Bronchial smooth muscle cell (primary cell): ENCODE data around the gene RPS6KA5. TPM values are rescaled to one million over a fixed set of nuclear protein-coding genes. Genes with fewer than 3 reads are reported as not detected.

Experiments
- total RNA-seq: library from RNA; depleted of rRNA; stranded (reverse); fragments of >200 nt; gene quantifications from 2 replicates; pipeline ENCODE4 v1.2.1, GENCODE V29; 2014

RPS6KA5 gene
- total RNA-seq = 1.9 and 3.4 TPM in 2 replicates

GRCh38 chr14:91060351-91061055, at the start of gene RPS6KA5:
TSS of gene RPS6KA5 (minus strand) at chr14:91060641. CDS start at chr14:91060434, 207 bp downstream.

GRCh38 chr14:90815822-90816662, 244.4 kb downstream of the RPS6KA5 start, which contains the start of gene TTC7B:
TSS of gene TTC7B (minus strand) at chr14:90816430. CDS start at chr14:90816295, 135 bp downstream.

Other genes with a start within 250 kb of the RPS6KA5 start
- 13.1 and 13.2 TPM in 2 replicates for gene TTC7B, start 244.2 kb downstream of the RPS6KA5 start, total RNA-seq
- gene DGLUCY, start 53.4 kb upstream of the RPS6KA5 start, total RNA-seq = 80.5 and 81.0 TPM in 2 replicates
- gene GPR68, start 184.1 kb upstream of the RPS6KA5 start, total RNA-seq = 10.4 and 42.4 TPM in 2 replicates